Neural cell (in vitro differentiated cells): ENCODE measurements around the gene IRX6. TPM values are rescaled to one million over a fixed set of nuclear protein-coding genes. Genes with fewer than 3 reads are reported as not detected.

ENCODE experiments used
- H2AFZ ChIP-seq: fragments of 200-600, 300-800 bp; sonication (generic), shearing (Covaris generic); 2 replicates; pipeline ENCODE4 v1.6.0; 2014; ENCODE audit warnings: low read depth, mild to moderate bottlenecking, antibody characterized with exemption, low read length, moderate library complexity
- H3F3A ChIP-seq: fragments of 200-600 bp; shearing (Covaris generic); 2 replicates; pipeline ENCODE4 v1.6.1; 2016; ENCODE audit warnings: mild to moderate bottlenecking, moderate library complexity, mixed read lengths, antibody characterized with exemption, low read length; ENCODE audit not compliant: insufficient read depth, poor library complexity, severe bottlenecking
- H3K27ac ChIP-seq: fragments of 200-600, 300-800 bp; sonication (generic), shearing (Covaris generic); 2 replicates; pipeline ENCODE4 v1.5.1; 2014; ENCODE audit warnings: mild to moderate bottlenecking, low read length, moderate library complexity
- H3K27me3 ChIP-seq: fragments of 300-800, 200-600 bp; sonication (generic), shearing (Covaris generic); 2 replicates; pipeline ENCODE4 v1.6.0; 2014; ENCODE audit warnings: mild to moderate bottlenecking, low read depth, low read length, moderate library complexity; ENCODE audit not compliant: insufficient read depth
- H3K36me3 ChIP-seq: fragments of 300-800, 200-600 bp; sonication (generic), shearing (Covaris generic); 2 replicates; pipeline ENCODE4 v1.5.1; 2014; ENCODE audit warnings: mild to moderate bottlenecking, antibody characterized with exemption, low read length, moderate library complexity; ENCODE audit not compliant: insufficient read depth
- H3K4me2 ChIP-seq: fragments of 300-800, 200-600 bp; sonication (generic), shearing (Covaris generic); 2 replicates; pipeline ENCODE4 v1.6.0; 2014; ENCODE audit warnings: mild to moderate bottlenecking, low read length
- H3K4me3 ChIP-seq: fragments of 300-800, 200-600 bp; sonication (generic), shearing (Covaris generic); 2 replicates; pipeline ENCODE4 v1.5.1; 2014; ENCODE audit warnings: mild to moderate bottlenecking, low read length, moderate library complexity
- H3K79me2 ChIP-seq: fragments of 200-600 bp; shearing (Covaris generic); replicated peaks from 2 replicates; pipeline ENCODE4 v1.6.0; 2014; ENCODE audit warnings: mild to moderate bottlenecking, low read length, moderate library complexity; ENCODE audit not compliant: insufficient read depth
- H3K9ac ChIP-seq: fragments of 300-800, 200-600 bp; sonication (generic), shearing (Covaris generic); 2 replicates; pipeline ENCODE4 v1.6.1; 2016; ENCODE audit warnings: mild to moderate bottlenecking, low read length, mixed read lengths
- H3K9me2 ChIP-seq: fragments of 200-600 bp; shearing (Covaris generic); 2 replicates; pipeline ENCODE4 v1.6.1; 2016; ENCODE audit warnings: mild to moderate bottlenecking, low read length, mixed read lengths; ENCODE audit not compliant: insufficient read depth
- H3K9me3 ChIP-seq: fragments of 200-600, 300-800 bp; sonication (generic), shearing (Covaris generic); 2 replicates; pipeline ENCODE4 v1.6.1; 2016; ENCODE audit warnings: mild to moderate bottlenecking, mixed run types, low read length, moderate library complexity, mixed read lengths
- H4K20me1 ChIP-seq: fragments of 200-600 bp; shearing (Covaris generic); 2 replicates; pipeline ENCODE4 v1.6.1; 2016; ENCODE audit warnings: mild to moderate bottlenecking, mixed run types; ENCODE audit not compliant: insufficient read depth
- EP300 ChIP-seq: fragments of 450-650 bp; conservative IDR thresholded peaks from 2 replicates; pipeline ENCODE4 v1.6.1; 2014; ENCODE audit warnings: antibody characterized with exemption, mild to moderate bottlenecking, moderate library complexity; ENCODE audit not compliant: poor library complexity, severe bottlenecking
- EZH2 ChIP-seq: fragments of 200-600, 300-800 bp; shearing (Covaris generic), sonication (generic); IDR thresholded peaks from 2 replicates; pipeline ENCODE4 v1.6.1; 2014; ENCODE audit warnings: antibody characterized with exemption, low read length, borderline replicate concordance, mild to moderate bottlenecking; ENCODE audit not compliant: insufficient read depth, poor library complexity, severe bottlenecking
- MXI1 ChIP-seq: fragments of 450-650 bp; conservative IDR thresholded peaks from 2 replicates; pipeline ENCODE4 v1.6.1; 2014; ENCODE audit warnings: antibody characterized with exemption, mild to moderate bottlenecking; ENCODE audit not compliant: poor library complexity, severe bottlenecking
- POLR2AphosphoS5 ChIP-seq: IDR thresholded peaks from 2 replicates; pipeline ENCODE4 v1.6.1; 2012
- RAD21 ChIP-seq: fragments of 450-650 bp; conservative IDR thresholded peaks from 2 replicates; pipeline ENCODE4 v1.6.1; 2014; ENCODE audit warnings: antibody characterized with exemption, mild to moderate bottlenecking, moderate library complexity
- SMC3 ChIP-seq: fragments of 450-650 bp; conservative IDR thresholded peaks from 2 replicates; pipeline ENCODE4 v1.6.1; 2014; ENCODE audit warnings: antibody characterized with exemption, mild to moderate bottlenecking, moderate library complexity; ENCODE audit not compliant: poor library complexity
- TAF1 ChIP-seq: IDR thresholded peaks from 2 replicates; pipeline ENCODE4 v1.6.1; 2012; ENCODE audit warnings: low read depth
- polyA plus RNA-seq: library from polyadenylated mRNA; depleted of rRNA; stranded (reverse); fragments of >200 nt; gene quantifications from 2 replicates; pipeline ENCODE4 v1.2.3, GENCODE V29; 2014
- small RNA-seq, 3 experiments: library from RNA; depleted of rRNA; stranded (forward); fragments of <200 nt; gene quantifications; one replicate each; pipeline ENCODE3, GENCODE V24; 2012
- TF ChIP-seq, protein P1 (sequence below): IDR thresholded peaks from 2 replicates; pipeline ENCODE4 v1.6.1; 2012; ENCODE audit warnings: borderline replicate concordance
- TF ChIP-seq, protein P2 (sequence below): fragments of 450-650 bp; IDR thresholded peaks from 2 replicates; pipeline ENCODE4 v1.5.1; 2014; ENCODE audit warnings: antibody characterized with exemption, mild to moderate bottlenecking, moderate library complexity; ENCODE audit not compliant: poor library complexity, severe bottlenecking

Gene IRX6
- polyA plus RNA-seq, 1 donor from 2014 or later, result not detected

DNA sequence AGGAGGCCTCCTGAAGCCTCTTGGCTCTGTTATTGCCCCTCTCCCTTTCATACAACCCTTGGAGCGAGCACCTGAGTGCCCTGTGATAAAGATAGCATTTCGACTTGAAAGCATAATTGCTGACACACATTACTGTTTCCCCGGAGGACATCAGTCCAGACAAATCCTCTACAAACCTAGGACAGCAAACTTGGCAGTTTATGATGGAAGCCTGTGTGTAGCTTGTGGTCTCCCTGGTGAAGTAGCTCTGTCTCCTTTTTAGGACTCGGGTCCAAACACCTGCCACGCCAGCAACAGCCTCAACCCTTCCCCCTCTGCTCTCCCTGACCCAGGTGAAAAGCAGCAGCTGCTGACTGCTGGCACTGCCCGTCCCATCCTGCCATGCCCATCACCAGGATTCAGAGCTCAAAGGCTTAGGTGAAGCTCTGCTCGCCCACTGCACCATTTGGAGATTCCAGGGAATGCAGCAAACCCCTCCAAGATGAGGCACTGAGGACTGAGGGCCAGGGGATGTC, 55.9 kb downstream of the IRX6 start:
- H3K79me2 ChIP-seq, result no peaks in the 10 kb centered on the region
- H3K9me2 ChIP-seq, result no peaks in the 10 kb centered on the region
- no peaks in the 10 kb centered on the region for H3F3A ChIP-seq
- H2AFZ ChIP-seq, result no peak overlapping the region
- TF ChIP-seq, protein P1, sequence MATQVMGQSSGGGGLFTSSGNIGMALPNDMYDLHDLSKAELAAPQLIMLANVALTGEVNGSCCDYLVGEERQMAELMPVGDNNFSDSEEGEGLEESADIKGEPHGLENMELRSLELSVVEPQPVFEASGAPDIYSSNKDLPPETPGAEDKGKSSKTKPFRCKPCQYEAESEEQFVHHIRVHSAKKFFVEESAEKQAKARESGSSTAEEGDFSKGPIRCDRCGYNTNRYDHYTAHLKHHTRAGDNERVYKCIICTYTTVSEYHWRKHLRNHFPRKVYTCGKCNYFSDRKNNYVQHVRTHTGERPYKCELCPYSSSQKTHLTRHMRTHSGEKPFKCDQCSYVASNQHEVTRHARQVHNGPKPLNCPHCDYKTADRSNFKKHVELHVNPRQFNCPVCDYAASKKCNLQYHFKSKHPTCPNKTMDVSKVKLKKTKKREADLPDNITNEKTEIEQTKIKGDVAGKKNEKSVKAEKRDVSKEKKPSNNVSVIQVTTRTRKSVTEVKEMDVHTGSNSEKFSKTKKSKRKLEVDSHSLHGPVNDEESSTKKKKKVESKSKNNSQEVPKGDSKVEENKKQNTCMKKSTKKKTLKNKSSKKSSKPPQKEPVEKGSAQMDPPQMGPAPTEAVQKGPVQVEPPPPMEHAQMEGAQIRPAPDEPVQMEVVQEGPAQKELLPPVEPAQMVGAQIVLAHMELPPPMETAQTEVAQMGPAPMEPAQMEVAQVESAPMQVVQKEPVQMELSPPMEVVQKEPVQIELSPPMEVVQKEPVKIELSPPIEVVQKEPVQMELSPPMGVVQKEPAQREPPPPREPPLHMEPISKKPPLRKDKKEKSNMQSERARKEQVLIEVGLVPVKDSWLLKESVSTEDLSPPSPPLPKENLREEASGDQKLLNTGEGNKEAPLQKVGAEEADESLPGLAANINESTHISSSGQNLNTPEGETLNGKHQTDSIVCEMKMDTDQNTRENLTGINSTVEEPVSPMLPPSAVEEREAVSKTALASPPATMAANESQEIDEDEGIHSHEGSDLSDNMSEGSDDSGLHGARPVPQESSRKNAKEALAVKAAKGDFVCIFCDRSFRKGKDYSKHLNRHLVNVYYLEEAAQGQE, result no peak
- TF ChIP-seq EP300 (peak; percentile 28), MXI1 (no peak), POLR2AphosphoS5 (peak; percentile 19), EZH2 (no peak), SMC3 (no peak), TAF1 (no peak), RAD21 (no peak)
- TF ChIP-seq, protein P2, sequence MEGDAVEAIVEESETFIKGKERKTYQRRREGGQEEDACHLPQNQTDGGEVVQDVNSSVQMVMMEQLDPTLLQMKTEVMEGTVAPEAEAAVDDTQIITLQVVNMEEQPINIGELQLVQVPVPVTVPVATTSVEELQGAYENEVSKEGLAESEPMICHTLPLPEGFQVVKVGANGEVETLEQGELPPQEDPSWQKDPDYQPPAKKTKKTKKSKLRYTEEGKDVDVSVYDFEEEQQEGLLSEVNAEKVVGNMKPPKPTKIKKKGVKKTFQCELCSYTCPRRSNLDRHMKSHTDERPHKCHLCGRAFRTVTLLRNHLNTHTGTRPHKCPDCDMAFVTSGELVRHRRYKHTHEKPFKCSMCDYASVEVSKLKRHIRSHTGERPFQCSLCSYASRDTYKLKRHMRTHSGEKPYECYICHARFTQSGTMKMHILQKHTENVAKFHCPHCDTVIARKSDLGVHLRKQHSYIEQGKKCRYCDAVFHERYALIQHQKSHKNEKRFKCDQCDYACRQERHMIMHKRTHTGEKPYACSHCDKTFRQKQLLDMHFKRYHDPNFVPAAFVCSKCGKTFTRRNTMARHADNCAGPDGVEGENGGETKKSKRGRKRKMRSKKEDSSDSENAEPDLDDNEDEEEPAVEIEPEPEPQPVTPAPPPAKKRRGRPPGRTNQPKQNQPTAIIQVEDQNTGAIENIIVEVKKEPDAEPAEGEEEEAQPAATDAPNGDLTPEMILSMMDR, result no peak
- no peak overlapping the region for H3K4me2 ChIP-seq
- H3K27ac ChIP-seq, result no peak overlapping the region
- no peaks in the 10 kb centered on the region for H4K20me1 ChIP-seq
- no peaks in the 10 kb centered on the region for H3K27me3 ChIP-seq
- H3K36me3 ChIP-seq, result no peaks in the 10 kb centered on the region
- no peaks in the 10 kb centered on the region for H3K9me3 ChIP-seq
- no peak overlapping the region for H3K4me3 ChIP-seq
- H3K9ac ChIP-seq, result no peak overlapping the region

Small RNAs within 50 kb of the gene (small RNA-seq; reads per million reads assigned to genes)
- gene RN7SL841P, result 0 reads per million in 3 experiments

Other genes with a start within 250 kb of the IRX6 start
- gene MMP2, start 155.0 kb downstream of the IRX6 start, polyA plus RNA-seq, result 2.5 and 8.1 TPM in 2 replicates
- 0.59 and 0.86 TPM in 2 replicates for gene LPCAT2, start 184.9 kb downstream of the IRX6 start, polyA plus RNA-seq
- not detected in 2 replicates for gene CAPNS2, start 242.5 kb downstream of the IRX6 start, polyA plus RNA-seq